RWPE1 (cell line): ENCODE data around the gene PPP1R3D.

Experiments used
- CTCF ChIA-PET: fragments of 350-600 bp; sonication (Branson Sonifier 250); formaldehyde crosslinking; extraction: SDS; loops from one replicate; lab custom pipeline; 2021; lab: Yijun Ruan, JAX
- POLR2A ChIA-PET: fragments of 400-600 bp; formaldehyde crosslinking; extraction: SDS; loops from one replicate; lab custom pipeline; 2020; ENCODE audit warnings: antibody characterized with exemption; ENCODE audit not compliant: low non-redundant PET; lab: Yijun Ruan, JAX
- DNase-seq: peaks from one replicate; pipeline ENCODE4 v3.0.0; 2012; ENCODE audit warnings: low spot score
- H3K27ac ChIP-seq: fragments of 450-650 bp; 2 replicates; pipeline ENCODE4 v1.5.1; 2017
- TF ChIP-seq, protein P1 (sequence below): fragments of 450-650 bp; conservative IDR thresholded peaks from 2 replicates; pipeline ENCODE4 v1.5.1; 2017; ENCODE audit warnings: low read depth, mild to moderate bottlenecking

The PPP1R3D gene

DNA sequence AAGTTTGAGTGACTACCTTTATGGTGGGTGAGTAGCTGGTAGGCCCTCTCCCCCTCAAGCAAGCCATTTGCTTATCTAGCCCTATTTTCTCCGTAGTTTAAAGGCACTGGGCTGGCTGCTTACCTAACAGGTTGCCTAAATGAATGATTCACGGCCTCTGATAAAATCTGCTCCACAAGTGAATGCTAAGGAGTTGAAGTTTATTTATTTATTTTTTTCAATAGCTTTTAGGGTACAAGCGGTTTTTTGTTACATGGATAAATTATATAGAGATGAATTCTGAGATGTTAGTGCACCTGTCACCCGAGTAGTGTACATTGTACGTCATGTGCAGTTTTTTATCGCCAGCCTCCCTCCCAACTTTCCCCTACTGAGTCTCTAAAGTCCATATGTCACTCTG is 9.8 kb upstream of the PPP1R3D start:
- POLR2A ChIA-PET: no interaction called here

DNA sequence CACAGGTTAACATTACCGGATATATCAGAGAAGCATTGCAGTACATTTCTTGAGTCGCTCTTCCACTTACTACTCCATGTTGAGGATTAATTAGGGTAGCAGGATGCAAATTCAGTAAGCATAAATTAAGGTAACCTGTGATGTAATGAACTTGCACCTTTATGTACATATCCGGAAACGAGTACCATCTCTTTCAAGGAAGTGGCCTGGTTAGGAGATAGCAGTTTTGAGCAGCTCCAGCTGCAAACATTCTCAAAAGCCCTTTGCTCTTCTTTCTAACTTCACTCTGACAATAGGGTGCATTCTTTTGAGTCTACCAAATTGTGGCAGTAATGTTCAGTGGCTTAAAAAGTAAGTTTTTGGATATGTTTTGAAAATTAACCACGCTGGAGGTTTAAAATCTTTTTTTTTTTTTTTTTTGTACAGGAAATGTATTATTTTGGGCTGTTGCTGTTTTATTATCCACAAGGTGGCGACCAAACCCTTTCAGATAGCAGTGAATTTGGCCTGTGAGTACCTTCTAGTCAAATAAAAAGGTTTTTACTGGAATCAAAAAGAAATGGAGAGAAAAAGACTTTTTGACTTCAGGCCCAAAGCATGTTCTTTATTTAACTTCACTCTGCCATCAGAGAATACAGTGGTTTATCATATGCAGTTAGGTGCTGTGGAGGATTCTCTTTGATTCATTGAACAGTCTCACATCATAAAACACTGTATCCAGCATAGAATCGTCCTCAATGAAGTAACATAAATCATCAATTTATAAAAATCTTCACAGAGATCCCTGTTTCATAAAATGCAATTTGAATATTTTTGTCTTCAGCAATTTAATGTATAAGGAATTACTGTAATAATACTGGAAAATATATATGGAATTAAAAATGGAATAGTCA is 9.0 kb upstream of the PPP1R3D start:
- POLR2A ChIA-PET: no interaction called here

More for the DNA sequence above, 9.8 kb upstream of the PPP1R3D start:
- no peak overlapping the region for H3K27ac ChIP-seq
- TF ChIP-seq, protein P1, sequence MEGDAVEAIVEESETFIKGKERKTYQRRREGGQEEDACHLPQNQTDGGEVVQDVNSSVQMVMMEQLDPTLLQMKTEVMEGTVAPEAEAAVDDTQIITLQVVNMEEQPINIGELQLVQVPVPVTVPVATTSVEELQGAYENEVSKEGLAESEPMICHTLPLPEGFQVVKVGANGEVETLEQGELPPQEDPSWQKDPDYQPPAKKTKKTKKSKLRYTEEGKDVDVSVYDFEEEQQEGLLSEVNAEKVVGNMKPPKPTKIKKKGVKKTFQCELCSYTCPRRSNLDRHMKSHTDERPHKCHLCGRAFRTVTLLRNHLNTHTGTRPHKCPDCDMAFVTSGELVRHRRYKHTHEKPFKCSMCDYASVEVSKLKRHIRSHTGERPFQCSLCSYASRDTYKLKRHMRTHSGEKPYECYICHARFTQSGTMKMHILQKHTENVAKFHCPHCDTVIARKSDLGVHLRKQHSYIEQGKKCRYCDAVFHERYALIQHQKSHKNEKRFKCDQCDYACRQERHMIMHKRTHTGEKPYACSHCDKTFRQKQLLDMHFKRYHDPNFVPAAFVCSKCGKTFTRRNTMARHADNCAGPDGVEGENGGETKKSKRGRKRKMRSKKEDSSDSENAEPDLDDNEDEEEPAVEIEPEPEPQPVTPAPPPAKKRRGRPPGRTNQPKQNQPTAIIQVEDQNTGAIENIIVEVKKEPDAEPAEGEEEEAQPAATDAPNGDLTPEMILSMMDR: no peak
- CTCF ChIA-PET: interaction anchor here (0.6 to 3.0 kb wide), 8 partner anchors 10 to 389 kb away, joined by 3 to 19 read pairs (median 3); no protein-coding TSS in a partner anchor
- DNase-seq: no peak

DNA sequence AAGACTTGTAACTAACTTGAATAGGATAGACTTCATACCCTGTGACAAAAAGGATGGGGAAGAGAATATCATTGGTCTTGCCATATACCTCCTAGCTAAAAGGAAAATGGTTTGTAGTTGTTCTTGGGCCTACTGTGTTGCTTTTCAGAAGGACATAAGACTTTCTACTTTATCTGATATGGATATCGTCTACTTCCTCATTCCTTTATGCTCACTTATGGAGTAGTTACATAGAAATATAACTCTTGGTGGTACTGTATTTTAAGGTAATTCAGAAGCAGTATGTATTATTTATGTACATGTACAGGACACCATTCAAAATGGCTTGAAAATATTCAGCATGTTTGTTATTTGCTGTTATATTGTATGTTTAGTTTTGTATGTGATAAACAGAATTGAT is 8.1 kb upstream of the PPP1R3D start:
- POLR2A ChIA-PET: no interaction called here
- no peak overlapping the region for H3K27ac ChIP-seq
- TF ChIP-seq, protein P1: no peak
- CTCF ChIA-PET: interaction anchor here (0.6 to 4.1 kb wide), 10 partner anchors 8 to 802 kb away, joined by 3 to 19 read pairs (median 4); partner anchors contain the start of genes FAM217B, PPP1R3D and SYCP2
- no peak for DNase-seq

More for the DNA sequence above, 9.0 kb upstream of the PPP1R3D start:
- TF ChIP-seq, protein P1: peak; percentile 94
- peak; percentile 48 for DNase-seq
- no peak overlapping the region for H3K27ac ChIP-seq
- CTCF ChIA-PET: interaction anchor here (0.6 to 4.1 kb wide), 21 partner anchors 9 to 1973 kb away, joined by 3 to 19 read pairs (median 5); partner anchors contain the start of genes CDH26, FAM217B, PPP1R3D and SYCP2

DNA sequence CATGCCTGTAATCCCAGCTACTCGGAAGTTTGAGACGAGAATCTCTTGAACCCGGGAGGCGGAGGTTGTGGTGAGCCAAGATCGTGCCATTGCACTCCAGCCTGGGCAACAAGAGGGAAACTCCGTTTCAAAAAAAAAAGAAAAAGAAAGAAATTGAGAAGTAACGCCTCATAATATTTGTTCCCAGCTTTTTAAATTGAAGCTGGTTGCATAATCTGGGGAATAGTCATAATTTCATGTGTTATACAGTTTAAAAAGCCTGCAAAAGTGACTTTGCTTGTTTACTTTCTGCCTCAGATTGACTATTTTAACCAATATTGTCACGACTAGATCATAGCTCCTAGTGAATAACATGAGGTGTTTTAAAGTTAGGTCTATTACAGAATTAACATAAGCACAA is 7.3 kb upstream of the PPP1R3D start:
- ChIA-PET CTCF (interaction anchor here (0.9 to 4.1 kb wide), 5 partner anchors 13 to 105 kb away, joined by 3 to 16 read pairs (median 6); partner anchors contain the start of gene SYCP2), POLR2A (no interaction called here)
- no peak overlapping the region for H3K27ac ChIP-seq
- TF ChIP-seq, protein P1: no peak
- no peak for DNase-seq

DNA sequence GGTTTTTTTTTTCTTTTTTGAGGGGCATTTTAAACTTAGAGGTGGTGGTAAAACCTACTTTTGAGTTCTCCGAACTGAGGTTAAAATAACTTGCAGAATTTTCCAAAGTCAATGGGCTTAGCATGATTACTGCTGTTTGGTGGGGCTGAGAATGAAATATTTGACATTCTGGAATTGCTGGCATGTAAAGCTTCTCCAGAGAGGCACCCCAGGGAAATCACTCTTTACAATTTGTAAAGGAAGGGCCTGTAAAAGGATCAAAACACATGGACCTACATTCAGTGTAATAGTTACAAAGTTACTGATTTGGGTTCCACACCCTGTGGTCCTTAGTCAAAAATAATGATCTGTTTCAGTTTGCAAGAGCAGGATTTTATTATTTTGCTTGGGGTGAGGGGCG is 5.6 kb upstream of the PPP1R3D start:
- TF ChIP-seq, protein P1: no peak
- H3K27ac ChIP-seq: no peak overlapping the region
- CTCF ChIA-PET: interaction anchor here (1.2 to 4.1 kb wide), 3 partner anchors 8 to 103 kb away, joined by 6 to 16 read pairs (median 6); partner anchors contain the start of gene SYCP2
- POLR2A ChIA-PET: no interaction called here
- no peak for DNase-seq

DNA sequence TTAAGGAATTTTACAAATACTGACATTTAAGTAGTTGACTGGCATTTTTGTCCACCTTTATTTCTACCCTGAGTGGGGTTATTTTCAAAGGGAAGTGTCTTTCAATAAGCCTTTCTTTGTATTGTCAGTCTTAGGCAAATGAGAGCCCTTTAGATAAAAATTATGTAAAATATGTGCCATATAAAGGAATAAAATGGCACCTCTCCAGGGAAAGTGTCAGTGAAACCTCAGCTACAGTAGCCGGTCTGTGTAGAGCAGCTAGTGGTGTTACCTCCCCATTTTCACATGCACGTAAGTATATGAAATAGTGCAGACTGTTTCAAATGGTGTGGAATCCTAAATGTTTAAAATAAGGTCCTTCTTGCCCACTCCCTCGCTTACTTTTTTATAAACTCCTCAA is 5.1 kb upstream of the PPP1R3D start:
- no peak overlapping the region for H3K27ac ChIP-seq
- no peak for DNase-seq
- TF ChIP-seq, protein P1: no peak
- ChIA-PET CTCF (interaction anchor here (1.2 to 4.1 kb wide), 3 partner anchors 9 to 11 kb away, joined by 6 to 16 read pairs (median 7); partner anchors contain the start of gene SYCP2), POLR2A (no interaction called here)
